ENCODE data around the gene OR5V1.

DNA sequence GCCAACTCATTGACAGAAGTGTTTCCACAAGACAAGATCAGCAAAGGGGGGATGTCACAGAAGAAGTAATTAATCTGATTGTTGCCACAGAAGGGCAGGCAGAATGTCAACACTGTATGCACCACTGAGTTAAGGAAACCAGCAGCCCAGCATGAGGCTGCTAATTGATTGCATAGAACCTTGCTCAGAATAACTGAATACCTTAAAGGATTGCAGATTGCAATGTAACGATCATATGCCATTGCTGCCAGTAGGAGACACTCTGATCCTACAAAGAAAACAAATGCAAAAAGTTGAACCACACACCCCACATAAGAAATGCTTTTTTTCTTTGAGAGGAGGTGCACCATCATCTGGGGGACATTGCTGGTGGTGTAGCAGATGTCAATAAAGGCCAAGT, 13.1 kb downstream of the OR5V1 start:
- TF ChIP-seq EP300 (IDR thresholded peaks at IDR 0.05): no peak
- TF ChIP-seq, protein P1, sequence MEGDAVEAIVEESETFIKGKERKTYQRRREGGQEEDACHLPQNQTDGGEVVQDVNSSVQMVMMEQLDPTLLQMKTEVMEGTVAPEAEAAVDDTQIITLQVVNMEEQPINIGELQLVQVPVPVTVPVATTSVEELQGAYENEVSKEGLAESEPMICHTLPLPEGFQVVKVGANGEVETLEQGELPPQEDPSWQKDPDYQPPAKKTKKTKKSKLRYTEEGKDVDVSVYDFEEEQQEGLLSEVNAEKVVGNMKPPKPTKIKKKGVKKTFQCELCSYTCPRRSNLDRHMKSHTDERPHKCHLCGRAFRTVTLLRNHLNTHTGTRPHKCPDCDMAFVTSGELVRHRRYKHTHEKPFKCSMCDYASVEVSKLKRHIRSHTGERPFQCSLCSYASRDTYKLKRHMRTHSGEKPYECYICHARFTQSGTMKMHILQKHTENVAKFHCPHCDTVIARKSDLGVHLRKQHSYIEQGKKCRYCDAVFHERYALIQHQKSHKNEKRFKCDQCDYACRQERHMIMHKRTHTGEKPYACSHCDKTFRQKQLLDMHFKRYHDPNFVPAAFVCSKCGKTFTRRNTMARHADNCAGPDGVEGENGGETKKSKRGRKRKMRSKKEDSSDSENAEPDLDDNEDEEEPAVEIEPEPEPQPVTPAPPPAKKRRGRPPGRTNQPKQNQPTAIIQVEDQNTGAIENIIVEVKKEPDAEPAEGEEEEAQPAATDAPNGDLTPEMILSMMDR (IDR thresholded peaks at IDR 0.05): no peak

All from ovary (tissue), 3 donors.